Psoas muscle (tissue), 8 donors: ENCODE measurements around the gene LMAN2. TPM values are rescaled to one million over a fixed set of nuclear protein-coding genes. Genes with fewer than 3 reads are reported as not detected.
"Not testable (repeated sequence)": the region's sequence is repeated elsewhere in the genome, so short reads cannot be mapped to it uniquely, and the experiment has no call there.

ENCODE experiments used
- ATAC-seq, 4 donors: fragments of 200-7000 bp; cut with Tn5 transposase; one replicate each; pipeline ENCODE4 v1.9.1; 2020; ENCODE audit warnings: moderate library complexity in 3 of 4, mild to moderate bottlenecking in 2 of 4
- DNase-seq, 2 donors: peaks; one replicate each; pipeline ENCODE4 v3.0.0-alpha.2; 2020
- H3K27ac ChIP-seq: fragments of 200-600 bp; one replicate; pipeline ENCODE4 v1.8.0; 2022
- H3K27me3 ChIP-seq, 3 donors: fragments of 200-600 bp in 1 of 3; one replicate each; pipeline versions ENCODE4 v1.6.1 to v1.8.0; 2013 to 2022; ENCODE audit warnings: low read length in 2 of 3, mild to moderate bottlenecking in 2 of 3, moderate library complexity in 1 of 3; ENCODE audit not compliant: insufficient read depth in 3 of 3
- H3K36me3 ChIP-seq, 2 donors: fragments of 200-600 bp in 1 of 2; one replicate each; pipeline versions ENCODE4 v1.6.1 to v1.8.0; 2013 to 2022; ENCODE audit warnings: low read depth in 1 of 2, mild to moderate bottlenecking in 1 of 2, moderate library complexity in 1 of 2; ENCODE audit not compliant: insufficient read depth in 1 of 2
- H3K4me1 ChIP-seq: fragments of 200-600 bp; one replicate; pipeline ENCODE4 v1.8.0; 2022
- H3K4me3 ChIP-seq: fragments of 200-600 bp; one replicate; pipeline ENCODE4 v1.8.0; 2022; ENCODE audit warnings: mild to moderate bottlenecking
- H3K9me3 ChIP-seq: fragments of 200-600 bp; one replicate; pipeline ENCODE4 v1.8.0; 2022
- CTCF ChIP-seq: fragments of 200-600 bp; IDR thresholded peaks from one replicate; pipeline ENCODE4 v1.8.0; 2022; ENCODE audit warnings: antibody characterized with exemption
- WGBS, 3 donors: extraction: QIAGEN DNeasy Blood & Tissue Kit; methylation state at CpG; one replicate each; pipeline versions ENCODE4 v1.1.6 to v1.1.7; 2013; 5-methylcytosine and 5-hydroxymethylcytosine counted together
- intact Hi-C, 2 donors: fragments of 100-400 bp; cut with DNase I; formaldehyde crosslinking; loops; one replicate each; pipeline versions ENCODE4 v1.11.0 to v1.14.2; 2022
- polyA plus RNA-seq, 3 donors: library from polyadenylated mRNA; stranded (reverse); fragments of 200-250 nt; gene quantifications; one replicate each; pipeline ENCODE4 v1.2.3, GENCODE V29; 2013
- total RNA-seq, 4 donors: library from RNA; stranded (reverse); fragmentation: NEBNext Ultra II Directional in 2 of 4; extraction: Animal tissue kit (Norgen Biotek cat#: 25700) in 2 of 4; gene quantifications; one replicate each; pipeline versions ENCODE4 v1.2.1 to v1.2.4, GENCODE V29; 2021 to 2023
- donor health status: healthy with polysubstance abuse.
- donor health status: DM: no; HTN: no; CAD: no; lungs with moderate emphysema.
- donor health status: Bipolar disorder and iron deficiency.
- donor health status: healthy.
- donor health status: DM: yes; HTN: yes; CAD: no.
- donor health status: DM: no; HTN: no; CAD: no.
- donor health status: DM: no; HTN: no; CAD: no.
- donor health status: DM: yes; HTN: yes; CAD: no.

The LMAN2 gene
- total and polyA plus RNA-seq, 7 donors: 28.7 to 193 (median 55.8) TPM

GRCh38 chr5:177306674-177307543 lies 44.6 kb downstream of the LMAN2 start:
- ATAC-seq: no peak
- DNase-seq: peak in 1 of 2 donors; percentile 47
- 71 to 79% (median 76%) methylated on average over 15 of the region's 15 CpGs for WGBS, 3 donors
- peaks cover 41% of the 10 kb centered on the region for H3K4me1 ChIP-seq
- H3K36me3 ChIP-seq: peaks cover 0 to 33% of the 10 kb centered on the region in 2 donors
- H3K27ac ChIP-seq: peak overlapping the region; percentile 15
- H3K4me3 ChIP-seq: no peak overlapping the region
- no peak for TF ChIP-seq CTCF
- H3K27me3 ChIP-seq: no peaks in the 10 kb centered on the region
- H3K9me3 ChIP-seq: no peaks in the 10 kb centered on the region
- intact Hi-C loops: no loop called here

DNA sequence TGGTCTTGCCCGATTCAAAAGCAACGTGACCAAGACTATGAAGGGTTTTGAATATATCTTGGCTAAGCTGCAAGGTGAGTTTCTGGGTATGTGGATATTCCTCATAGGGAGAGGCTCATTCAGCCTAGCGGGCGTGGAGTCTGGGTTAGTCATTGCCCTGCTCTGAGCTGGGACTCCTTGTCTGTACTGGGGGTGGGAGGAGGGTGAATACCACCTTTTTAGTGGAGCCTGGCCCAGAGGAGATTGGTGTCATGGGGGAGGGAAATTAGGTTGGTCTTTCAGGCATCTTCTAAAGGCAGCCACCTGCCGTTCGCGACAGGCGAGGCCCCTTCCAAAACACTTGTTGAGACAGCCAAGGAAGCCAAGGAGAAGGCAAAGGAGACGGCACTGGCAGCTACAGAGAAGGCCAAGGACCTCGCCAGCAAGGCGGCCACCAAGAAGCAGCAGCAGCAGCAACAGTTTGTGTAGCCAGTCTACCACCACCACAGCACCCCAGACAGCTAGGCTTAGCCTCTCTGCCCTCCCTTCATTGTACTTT lies 45.3 kb downstream of the LMAN2 start:
- WGBS, 3 donors: 66 to 74% (median 69%) methylated on average over 11 of the region's 11 CpGs
- DNase-seq, H3K4me3 ChIP-seq, intact Hi-C loops, H3K9me3 ChIP-seq, ATAC-seq, H3K27ac ChIP-seq, H3K27me3 ChIP-seq: not testable (repeated sequence)
- peaks cover 0 to 40% of the 10 kb centered on the region in 2 donors for H3K36me3 ChIP-seq
- H3K4me1 ChIP-seq: peaks cover 48% of the 10 kb centered on the region

GRCh38 chr5:177304392-177305119 lies 46.9 kb downstream of the LMAN2 start:
- ATAC-seq (peak in 1 of 4 donors; percentile 12), DNase-seq (peak in 1 of 2 donors; percentile 45)
- Histone ChIP-seq H3K36me3 (peaks cover 0 to 40% of the 10 kb centered on the region in 2 donors), H3K4me1 (peaks cover 51% of the 10 kb centered on the region), H3K27ac (peak overlapping the region; percentile 92), H3K27me3 (no peaks in the 10 kb centered on the region), H3K4me3 (peak overlapping the region; percentile 97), H3K9me3 (no peaks in the 10 kb centered on the region)
- TF ChIP-seq CTCF: no peak
- intact Hi-C loops: loop anchor here (5.0 kb wide), 2 partner anchors 172 to 187 kb away; partner anchors contain the start of gene NSD1 (in 1 of the 2)
- WGBS, 3 donors: 20 to 27% (median 27%) methylated on average over 15 to 19 of the region's 19 CpGs

GRCh38 chr5:177303925-177304391 lies 47.5 kb downstream of the LMAN2 start:
- Histone ChIP-seq H3K27me3 (no peaks in the 10 kb centered on the region), H3K4me1 (peaks cover 45% of the 10 kb centered on the region), H3K4me3 (peak overlapping the region; percentile 97), H3K27ac (peak overlapping the region; percentile 92), H3K9me3 (no peaks in the 10 kb centered on the region), H3K36me3 (peaks cover 0 to 41% of the 10 kb centered on the region in 2 donors)
- 0 to 1% (median 1%) methylated on average over 25 of the region's 25 CpGs for WGBS, 3 donors
- TF ChIP-seq CTCF: no peak
- intact Hi-C loops: loop anchor here (5.0 kb wide), 2 partner anchors 172 to 187 kb away; partner anchors contain the start of gene NSD1 (in 1 of the 2)
- ATAC-seq (peak in 1 of 4 donors; percentile 1), DNase-seq (peak in 1 of 2 donors; percentile 44)
